ENCODE measurements around the gene PLCB2.
A peak's percentile ranks its signal among the peaks of the same experiment; 100 is the strongest.

The PLCB2 gene

GRCh38 chr15:40283615-40284300, 24.0 kb downstream of the PLCB2 start:
- no peak for DNase-seq

GRCh38 chr15:40282869-40283614, 24.7 kb downstream of the PLCB2 start, which contains the start of gene ANKRD63:
ANKRD63 (minus strand) TSS chr15:40283064; CDS start chr15:40282586, 478 bp downstream.
- DNase-seq, result no peak

- no peak for DNase-seq
Measured at GRCh38 chr15:40282147-40282868, 25.4 kb downstream of the PLCB2 start.

DNA sequence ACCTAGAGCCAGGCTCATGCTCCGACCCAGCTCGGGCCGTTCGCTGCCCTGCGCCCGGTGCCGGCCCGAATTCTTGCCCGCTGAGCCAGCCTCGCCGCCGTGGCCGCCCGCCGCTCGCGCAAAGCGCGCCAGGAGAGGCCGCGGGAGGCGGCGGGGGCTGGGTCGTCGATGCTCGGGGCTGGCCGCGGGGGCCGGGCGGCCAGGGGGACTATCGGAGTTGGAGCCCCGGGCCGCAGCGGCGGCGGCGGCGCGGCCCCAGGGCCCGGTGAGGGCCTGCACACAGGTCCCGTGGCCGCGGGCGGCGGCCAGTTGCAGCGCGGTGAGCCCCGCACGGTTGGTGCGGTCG, 26.0 kb downstream of the PLCB2 start:
- DNase-seq, result no peak

DNA sequence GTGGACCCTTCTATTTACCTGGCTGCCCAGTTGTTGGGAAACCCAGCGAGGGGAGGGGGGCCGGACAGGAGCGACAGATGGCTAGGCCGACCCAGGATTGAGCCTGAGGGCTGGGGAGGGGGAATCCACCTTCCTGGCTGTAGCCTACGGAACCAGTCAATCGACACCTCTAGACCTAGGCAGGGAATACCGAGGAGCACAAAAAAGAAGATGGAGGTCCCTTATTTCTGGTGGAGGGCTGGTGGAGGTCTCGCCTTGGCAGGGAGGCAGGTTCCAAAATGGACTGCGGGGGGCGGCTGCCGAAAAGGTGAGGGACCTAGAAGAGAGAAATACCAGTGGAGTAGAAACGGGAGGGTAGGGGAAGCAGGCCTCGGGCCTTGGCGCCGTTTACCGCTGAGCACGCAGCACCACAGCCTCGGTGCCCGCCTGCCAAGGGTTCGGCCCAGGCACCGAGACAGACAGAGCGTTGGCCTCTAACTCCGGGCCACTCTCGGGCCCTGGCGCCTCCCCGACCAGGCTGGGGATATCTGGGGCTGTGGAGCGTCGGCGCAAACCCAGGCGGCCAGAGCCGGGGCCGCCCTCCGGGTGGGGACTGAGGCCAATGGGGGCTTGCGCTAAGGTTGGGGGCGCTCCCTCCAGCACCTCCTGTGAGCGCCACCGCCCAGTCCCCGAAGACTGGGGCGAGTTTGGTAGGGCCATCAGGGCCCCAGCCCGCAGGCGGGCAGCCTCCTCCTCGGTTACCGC, 26.5 kb downstream of the PLCB2 start:
- DNase-seq, result no peak

DNA sequence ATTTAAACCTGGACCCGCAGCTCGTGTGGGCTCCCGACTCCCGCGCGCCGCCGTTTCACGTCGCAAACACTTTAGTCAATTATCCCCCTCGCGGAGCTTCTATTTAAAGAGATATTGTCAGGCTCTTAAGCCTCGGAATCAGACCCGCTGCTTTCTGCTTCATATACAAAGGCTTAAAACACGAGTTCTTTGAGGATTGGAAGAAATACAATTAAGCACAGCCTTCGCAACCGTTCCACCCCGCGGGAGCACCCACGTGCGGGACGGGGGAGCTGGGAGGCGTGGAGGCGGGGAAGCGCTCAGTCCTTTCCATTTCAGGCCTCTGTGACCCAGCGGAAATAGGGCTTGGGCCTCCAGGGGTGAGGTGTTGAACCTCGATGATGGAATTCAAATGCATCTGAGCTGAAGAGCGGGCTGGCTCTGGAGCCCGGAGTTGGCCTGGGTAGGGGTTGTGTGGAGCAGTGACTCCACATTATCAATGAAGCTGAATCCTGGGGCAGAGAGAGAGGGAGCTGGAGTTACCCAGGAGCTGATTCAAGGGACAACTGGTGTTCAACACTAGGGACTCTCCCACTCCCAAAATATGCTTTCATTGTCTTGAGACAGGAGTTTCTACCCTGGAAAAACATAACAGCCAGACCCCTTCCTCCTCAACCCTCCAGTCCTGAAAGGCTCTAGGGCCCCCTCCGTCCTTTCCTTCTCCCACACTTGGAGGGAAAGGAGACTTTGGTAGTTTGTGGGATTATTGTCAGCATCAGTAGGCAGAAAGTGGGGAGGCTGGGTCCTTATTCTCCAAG, 27.3 kb downstream of the PLCB2 start:
- no peak for DNase-seq

DNA sequence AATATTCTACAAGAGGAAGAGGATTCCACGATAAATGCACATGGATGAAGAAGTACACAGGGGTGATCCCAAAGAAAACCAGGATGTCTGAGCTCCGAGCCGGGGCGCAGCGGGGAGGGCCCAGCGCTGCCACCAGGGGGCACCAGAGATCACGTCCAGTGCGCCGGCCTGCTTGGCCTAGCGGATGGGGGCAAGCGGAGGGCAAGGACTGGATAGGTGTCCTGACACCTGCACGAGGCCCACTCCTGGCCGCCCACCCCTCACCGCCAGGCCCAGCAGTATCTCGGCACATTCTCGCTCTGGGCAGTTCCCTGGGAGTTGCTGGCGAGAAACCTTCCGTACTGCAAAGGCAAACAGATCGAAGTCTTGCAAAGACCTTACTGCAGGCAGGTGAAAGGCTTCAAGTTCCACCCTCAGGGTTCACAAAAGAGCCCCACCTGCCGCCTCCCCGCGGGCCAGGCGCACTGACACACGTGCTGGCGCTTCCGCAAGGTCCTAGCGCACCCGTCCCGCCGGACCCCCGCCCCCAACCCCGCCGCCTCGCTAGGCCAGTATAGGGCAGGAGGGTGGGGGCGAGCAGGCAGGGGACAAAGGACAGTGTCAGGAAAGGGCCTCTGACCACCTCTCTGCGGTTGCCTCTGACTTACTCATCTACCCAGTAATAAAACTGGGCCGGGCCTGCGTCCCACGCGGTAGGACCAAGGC, 28.1 kb downstream of the PLCB2 start:
- DNase-seq, result peak; percentile 49

DNA sequence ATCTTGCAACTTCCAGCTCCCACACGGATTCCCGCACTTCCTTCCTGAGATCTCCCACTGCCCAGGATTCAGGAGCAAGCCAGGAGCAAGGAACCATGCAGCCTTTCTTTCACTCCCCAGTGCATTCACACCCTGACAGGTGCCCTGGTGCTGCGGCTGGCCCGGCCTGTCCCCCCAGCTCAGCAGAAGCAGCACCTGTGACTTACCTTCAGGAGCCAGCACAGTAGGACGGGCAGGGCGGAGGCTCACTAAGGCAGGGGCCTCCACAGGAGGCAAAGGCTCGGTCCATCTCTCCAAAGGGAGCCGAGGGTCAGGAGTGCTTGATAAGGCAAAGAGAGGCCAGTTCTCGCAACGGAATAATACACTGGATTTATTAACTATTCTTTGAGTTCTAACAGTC, 29.7 kb downstream of the PLCB2 start:
- no peak for DNase-seq

- DNase-seq, result no peak
Measured at GRCh38 chr15:40277471-40277870, 30.3 kb downstream of the PLCB2 start.

DNA sequence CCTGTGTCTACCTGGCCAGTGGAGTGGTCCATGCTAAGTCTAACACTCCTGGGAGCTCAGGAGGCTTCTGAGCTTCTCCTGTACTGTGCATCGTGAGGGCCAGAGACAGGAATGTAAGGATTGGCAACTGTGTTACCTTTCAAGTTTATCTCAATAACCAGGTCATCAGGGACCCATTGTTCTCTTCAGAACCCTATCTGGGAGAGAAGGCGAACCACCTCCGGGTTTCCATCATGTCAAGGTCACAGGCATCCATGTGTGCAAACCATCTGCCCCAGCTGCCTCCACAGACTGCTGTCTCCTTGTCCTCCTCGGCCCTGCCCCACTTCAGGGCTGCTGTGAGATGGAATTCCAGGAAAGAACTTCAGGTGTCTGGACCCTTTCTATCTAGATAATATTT, 30.8 kb downstream of the PLCB2 start:
- DNase-seq, result no peak

DNA sequence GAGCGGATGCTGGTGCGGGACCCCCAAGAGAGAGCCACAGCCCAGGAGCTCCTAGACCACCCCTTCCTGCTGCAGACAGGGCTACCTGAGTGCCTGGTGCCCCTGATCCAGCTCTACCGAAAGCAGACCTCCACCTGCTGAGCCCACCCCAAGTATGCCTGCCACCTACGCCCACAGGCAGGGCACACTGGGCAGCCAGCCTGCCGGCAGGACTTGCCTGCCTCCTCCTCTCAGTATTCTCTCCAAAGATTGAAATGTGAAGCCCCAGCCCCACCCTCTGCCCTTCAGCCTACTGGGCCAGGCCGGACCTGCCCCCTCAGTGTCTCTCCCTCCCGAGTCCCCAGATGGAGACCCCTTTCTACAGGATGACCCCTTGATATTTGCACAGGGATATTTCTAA, 31.8 kb downstream of the PLCB2 start:
- DNase-seq, result no peak

DNA sequence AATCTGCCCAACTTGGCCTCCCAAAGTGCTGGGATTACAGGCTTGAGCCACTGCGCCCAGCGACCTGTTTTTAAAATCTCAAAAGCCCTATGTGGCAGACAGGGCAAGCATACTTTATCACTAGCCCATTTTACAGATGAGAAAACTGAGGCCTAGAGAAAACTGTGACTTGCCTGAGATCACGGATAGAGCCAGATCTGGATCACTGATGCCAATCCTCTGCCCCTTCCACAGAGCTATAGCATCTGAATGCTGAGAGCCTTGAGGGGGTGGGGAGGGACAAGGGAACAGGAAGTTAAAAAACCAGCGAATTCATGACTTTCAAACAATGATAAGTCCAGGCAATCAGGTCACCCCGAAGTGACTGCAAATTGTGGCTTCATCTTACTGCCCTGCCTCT, 32.2 kb downstream of the PLCB2 start:
- no peak for DNase-seq

DNA sequence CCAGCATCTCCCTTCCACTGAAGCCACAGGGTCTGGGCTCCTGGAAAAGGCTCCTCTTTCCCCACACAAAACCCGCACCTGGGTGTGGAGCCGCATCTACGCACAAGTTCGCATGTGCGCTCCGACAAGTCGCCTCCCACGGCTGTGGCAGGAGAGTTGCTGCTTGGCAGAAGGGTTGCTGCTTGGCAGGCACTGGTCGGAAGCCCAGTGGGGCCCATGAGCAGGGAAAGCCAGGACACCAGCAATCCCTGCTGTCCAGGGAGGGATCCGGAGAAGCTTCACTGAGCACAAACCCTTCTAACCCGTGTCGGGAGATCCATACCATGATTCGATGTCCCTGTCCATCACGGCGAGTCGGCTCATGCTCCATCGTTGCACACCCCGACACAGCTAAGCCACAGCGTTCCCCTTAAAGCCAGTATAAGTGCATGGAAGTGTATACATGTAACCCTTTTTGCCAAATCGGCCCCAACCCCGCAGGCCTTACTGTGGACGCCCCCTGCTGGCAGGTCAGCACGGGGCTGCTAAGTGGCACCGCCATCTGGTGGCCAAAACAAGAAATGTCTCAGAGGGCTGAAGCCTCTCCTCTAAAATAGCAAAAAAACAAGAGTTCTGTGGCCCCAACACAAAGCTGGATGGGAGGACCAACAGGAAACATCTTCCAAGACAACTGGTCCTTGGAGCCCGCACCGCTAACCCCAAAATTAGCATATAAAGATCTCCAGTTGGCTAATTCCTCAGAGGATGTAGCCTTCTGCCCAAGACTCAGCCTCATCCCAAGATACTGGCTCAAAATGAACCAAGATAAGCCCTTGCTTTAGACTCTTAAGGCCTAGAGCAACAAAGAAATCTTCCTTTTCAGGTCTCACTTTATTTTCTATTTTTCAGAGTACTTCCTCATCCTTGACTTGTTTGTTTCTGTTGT, 33.1 kb downstream of the PLCB2 start:
- DNase-seq, result peak; percentile 42

DNA sequence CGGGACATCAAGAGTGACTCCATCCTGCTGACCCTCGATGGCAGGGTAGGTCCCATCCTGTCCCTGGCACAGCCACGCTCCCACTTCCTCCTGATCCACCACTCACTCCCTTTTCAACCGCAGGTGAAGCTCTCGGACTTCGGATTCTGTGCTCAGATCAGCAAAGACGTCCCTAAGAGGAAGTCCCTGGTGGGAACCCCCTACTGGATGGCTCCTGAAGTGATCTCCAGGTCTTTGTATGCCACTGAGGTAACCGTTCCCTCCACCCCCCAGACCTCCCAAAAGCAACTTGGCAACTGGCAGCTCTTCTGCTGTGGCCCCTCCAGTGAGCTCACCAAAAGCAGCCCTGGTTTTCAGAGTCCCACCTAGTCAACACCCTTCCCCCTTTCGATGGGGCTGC, 34.3 kb downstream of the PLCB2 start:
- DNase-seq, result no peak

DNA sequence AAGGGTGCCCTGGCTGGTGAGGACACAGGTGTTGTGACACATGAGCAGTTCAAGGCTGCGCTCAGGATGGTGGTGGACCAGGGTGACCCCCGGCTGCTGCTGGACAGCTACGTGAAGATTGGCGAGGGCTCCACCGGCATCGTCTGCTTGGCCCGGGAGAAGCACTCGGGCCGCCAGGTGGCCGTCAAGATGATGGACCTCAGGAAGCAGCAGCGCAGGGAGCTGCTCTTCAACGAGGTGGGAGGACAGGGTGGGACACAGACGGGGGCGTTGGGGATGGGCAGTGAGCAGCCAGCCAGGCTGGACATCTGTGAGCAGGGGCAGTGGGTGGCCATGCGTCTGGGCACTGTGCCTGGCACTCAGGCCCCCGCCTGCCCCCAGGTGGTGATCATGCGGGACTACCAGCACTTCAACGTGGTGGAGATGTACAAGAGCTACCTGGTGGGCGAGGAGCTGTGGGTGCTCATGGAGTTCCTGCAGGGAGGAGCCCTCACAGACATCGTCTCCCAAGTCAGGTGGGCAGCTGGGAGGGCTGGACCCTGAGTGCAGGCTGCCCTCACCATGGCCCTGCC, 35.2 kb downstream of the PLCB2 start:
- no peak for DNase-seq

DNA sequence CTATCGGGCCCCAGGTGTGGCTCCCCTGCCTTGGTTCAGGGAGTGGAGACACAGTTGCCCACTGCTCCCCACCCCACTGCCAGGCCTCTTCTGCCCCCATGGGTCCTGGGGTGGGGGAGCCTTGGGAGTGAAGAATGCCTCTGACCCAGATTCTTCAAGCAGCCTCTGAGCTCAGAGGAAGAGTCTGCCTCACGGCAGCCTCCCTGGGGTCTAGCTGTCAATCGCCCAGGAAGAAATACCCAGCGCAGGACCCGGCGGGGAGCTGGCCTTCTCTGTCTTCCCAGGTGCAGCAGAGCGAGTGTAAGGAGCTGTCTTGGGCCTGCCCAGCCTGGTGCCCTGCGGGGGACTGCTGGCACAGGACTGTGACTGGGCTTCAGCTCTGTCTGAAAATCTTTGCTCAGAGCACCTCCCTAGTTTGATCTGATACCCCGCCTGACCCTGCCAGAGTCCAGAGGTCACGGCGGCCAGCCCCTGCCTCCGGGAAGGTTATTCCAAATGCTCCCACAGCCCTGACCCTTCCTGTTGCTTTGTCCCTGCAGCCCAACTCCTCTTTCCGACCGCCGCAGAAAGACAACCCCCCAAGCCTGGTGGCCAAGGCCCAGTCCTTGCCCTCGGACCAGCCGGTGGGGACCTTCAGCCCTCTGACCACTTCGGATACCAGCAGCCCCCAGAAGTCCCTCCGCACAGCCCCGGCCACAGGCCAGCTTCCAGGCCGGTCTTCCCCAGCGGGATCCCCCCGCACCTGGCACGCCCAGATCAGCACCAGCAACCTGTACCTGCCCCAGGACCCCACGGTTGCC, 35.9 kb downstream of the PLCB2 start:
- DNase-seq, result no peak

DNA sequence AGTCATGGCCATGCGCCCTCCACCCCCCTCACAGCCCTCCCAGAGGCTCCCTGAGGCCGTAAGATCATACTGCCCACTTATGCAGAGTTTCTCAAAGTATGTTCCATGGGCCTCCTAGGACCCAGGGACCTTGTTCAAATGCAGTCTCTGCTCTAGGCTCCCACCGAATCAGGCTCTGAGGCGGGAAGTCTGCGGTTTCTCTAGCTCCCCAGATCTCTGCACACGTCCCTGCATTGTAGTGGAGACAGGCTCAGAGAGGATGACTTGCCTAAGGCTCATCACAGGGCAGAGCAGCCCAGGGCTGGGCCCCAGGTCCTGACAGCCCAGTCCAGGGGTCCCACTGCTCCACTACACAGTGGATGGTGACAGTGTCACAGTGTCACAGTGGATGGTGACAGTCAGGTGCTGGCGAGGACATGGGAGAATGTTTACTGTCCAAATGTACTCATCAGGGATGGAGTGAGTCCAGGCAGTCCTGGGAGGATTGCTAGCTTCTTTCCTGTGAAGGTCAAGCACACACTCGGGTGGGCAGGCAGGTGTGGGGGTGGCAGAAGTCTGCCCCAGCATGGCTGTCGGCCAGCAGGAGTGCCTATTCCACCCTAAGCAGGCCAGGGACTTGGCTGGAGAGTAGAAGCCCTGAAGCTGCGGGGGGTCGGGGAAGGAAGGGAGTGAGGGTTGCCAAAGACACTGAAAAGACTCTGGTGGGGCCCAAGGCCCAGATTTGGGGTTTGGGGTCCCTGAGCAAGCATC, 37.3 kb downstream of the PLCB2 start:
- DNase-seq, result no peak

DNA sequence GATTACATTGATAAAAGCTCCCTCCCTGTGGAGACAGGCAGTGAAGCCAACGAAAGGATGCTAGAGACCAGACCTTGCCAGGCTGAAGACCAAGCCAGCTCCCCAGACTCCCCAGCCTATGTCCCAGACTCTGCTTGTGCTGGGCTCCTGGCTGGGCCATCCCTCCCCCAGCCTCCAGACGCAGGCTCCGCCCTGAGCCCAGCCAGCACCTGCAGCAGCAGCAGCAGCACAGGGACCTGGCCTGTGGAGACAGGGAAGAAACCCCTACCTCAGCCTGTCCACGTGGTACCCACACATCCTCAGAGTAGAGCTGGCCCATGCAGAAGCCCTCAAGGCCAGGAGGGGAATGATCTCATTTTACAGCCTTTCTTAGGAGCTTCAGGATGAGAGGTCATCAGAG, 38.1 kb downstream of the PLCB2 start:
- no peak for DNase-seq

DNA sequence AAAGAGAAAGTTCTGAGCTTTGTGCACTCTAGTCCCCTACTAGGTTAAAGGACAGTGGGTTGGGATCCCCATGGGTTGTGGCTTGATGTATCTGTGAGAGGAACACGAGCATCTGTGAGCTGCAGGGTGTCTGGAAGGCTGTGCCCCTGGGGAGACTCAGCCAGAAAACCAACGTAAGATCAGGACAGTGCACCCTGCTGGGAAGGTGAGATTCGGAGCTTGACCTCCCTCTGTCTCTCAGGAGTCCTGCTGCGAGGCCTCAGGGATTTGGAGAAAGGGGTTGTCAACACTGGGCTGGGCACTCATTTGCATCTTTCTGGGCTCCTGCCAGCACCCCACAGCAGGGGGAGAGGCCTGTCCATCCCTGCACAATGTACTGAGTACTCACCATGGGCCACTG, 40.1 kb downstream of the PLCB2 start:
- DNase-seq, result no peak

All from NCI-H1092 treated with DMSO at 0.1 percent for 48 hours (cell line).